Activated T-cell treated with anti-CD3 and anti-CD28 coated beads, Interleukin-2, amount 50 U/mL, for 72 hours (primary cell): ENCODE measurements around the gene CCL11. TPM values are rescaled to one million over a fixed set of nuclear protein-coding genes. Genes with fewer than 3 reads are reported as not detected.
"Not testable (repeated sequence)": the region's sequence is repeated elsewhere in the genome, so short reads cannot be mapped to it uniquely, and the experiment has no call there.

Source experiments
- ATAC-seq, 2 donors: fragments of 150-1000 bp; cut with Tn5 transposase; replicated peaks in 1 of 2; 2 replicates each; pipeline ENCODE4 v1.10.0; 2021; ENCODE audit warnings: moderate library complexity in 2 of 2, mild to moderate bottlenecking in 1 of 2
- DNase-seq, 2 donors: peaks; one replicate each; pipeline ENCODE4 v3.0.0; 2021 to 2022; ENCODE audit warnings: mixed read lengths in 1 of 2
- H3K27ac Mint-ChIP-seq: one replicate; pipeline ENCODE4 v1.8.0; 2022; ENCODE audit warnings: mild to moderate bottlenecking, moderate library complexity, mixed read lengths
- H3K27me3 Mint-ChIP-seq: one replicate; pipeline ENCODE4 v1.8.0; 2022; ENCODE audit warnings: low read depth, mixed read lengths
- H3K36me3 Mint-ChIP-seq, 2 donors: one replicate each; pipeline ENCODE4 v1.8.0; 2022; ENCODE audit warnings: mixed read lengths in 2 of 2, mild to moderate bottlenecking in 1 of 2; ENCODE audit not compliant: insufficient read depth in 2 of 2
- H3K4me1 Mint-ChIP-seq: one replicate; pipeline ENCODE4 v1.8.0; 2022; ENCODE audit warnings: low read depth, mixed read lengths
- H3K4me3 Mint-ChIP-seq, 2 donors: one replicate each; pipeline ENCODE4 v1.8.0; 2022; ENCODE audit warnings: mild to moderate bottlenecking in 2 of 2, mixed read lengths in 2 of 2, moderate library complexity in 2 of 2
- H3K9me3 Mint-ChIP-seq, 2 donors: one replicate each; pipeline ENCODE4 v1.8.0; 2022; ENCODE audit warnings: mixed read lengths in 2 of 2
- total RNA-seq, 2 donors: library from RNA; stranded (reverse); gene quantifications; one replicate each; pipeline ENCODE4 v1.2.3, GENCODE V29; 2022

Gene CCL11
- total RNA-seq, 2 donors from 2014 or later: not detected

- Mint-ChIP-seq H3K4me3 (no peak overlapping the region), H3K9me3 (no peaks in the 10 kb centered on the region), H3K27me3 (peaks cover 42% of the 10 kb centered on the region), H3K27ac (no peak overlapping the region), H3K36me3 (no peaks in the 10 kb centered on the region), H3K4me1 (peaks cover 13% of the 10 kb centered on the region)
- DNase-seq (no peak), ATAC-seq (no peak)
These were observed 18.1 kb downstream of the CCL11 start for GRCh38 chr17:34303606-34304005.

GRCh38 chr17:34305061-34305460 lies 19.5 kb downstream of the CCL11 start:
- Mint-ChIP-seq H3K9me3 (no peaks in the 10 kb centered on the region), H3K27ac (no peak overlapping the region), H3K4me3 (no peak overlapping the region), H3K4me1 (peaks cover 13% of the 10 kb centered on the region), H3K36me3 (no peaks in the 10 kb centered on the region), H3K27me3 (peaks cover 46% of the 10 kb centered on the region)
- ATAC-seq: no peak
- no peak for DNase-seq

- Mint-ChIP-seq H3K36me3 (no peaks in the 10 kb centered on the region), H3K27ac (no peak overlapping the region), H3K27me3 (peaks cover 46% of the 10 kb centered on the region), H3K9me3 (no peaks in the 10 kb centered on the region), H3K4me3 (no peak overlapping the region), H3K4me1 (peaks cover 13% of the 10 kb centered on the region)
- no peak for ATAC-seq
- no peak for DNase-seq
These were observed 20.1 kb downstream of the CCL11 start for GRCh38 chr17:34305606-34306005.

- Mint-ChIP-seq H3K4me3 (no peak overlapping the region), H3K4me1 (peaks cover 13% of the 10 kb centered on the region)
These were observed 20.9 kb downstream of the CCL11 start for GRCh38 chr17:34306466-34306865.

GRCh38 chr17:34307110-34307509 lies 21.6 kb downstream of the CCL11 start:
- no peak for DNase-seq
- no peaks in the 10 kb centered on the region for H3K9me3 Mint-ChIP-seq
- H3K4me3 Mint-ChIP-seq: no peak overlapping the region
- ATAC-seq: peak in 1 of 2 donors; percentile 41
- H3K27me3 Mint-ChIP-seq: peaks cover 38% of the 10 kb centered on the region
- no peak overlapping the region for H3K27ac Mint-ChIP-seq
- peaks cover 13% of the 10 kb centered on the region for H3K4me1 Mint-ChIP-seq
- no peaks in the 10 kb centered on the region for H3K36me3 Mint-ChIP-seq

More at GRCh38 chr17:34306466-34306865, 20.9 kb downstream of the CCL11 start:
- ATAC-seq (no peak), DNase-seq (no peak)
- Mint-ChIP-seq H3K36me3 (no peaks in the 10 kb centered on the region), H3K27ac (no peak overlapping the region), H3K9me3 (no peaks in the 10 kb centered on the region), H3K27me3 (peaks cover 40% of the 10 kb centered on the region)

GRCh38 chr17:34308371-34308770 lies 22.8 kb downstream of the CCL11 start:
- no peak overlapping the region for H3K27ac Mint-ChIP-seq
- no peaks in the 10 kb centered on the region for H3K9me3 Mint-ChIP-seq
- no peak for ATAC-seq
- no peak for DNase-seq
- H3K4me3 Mint-ChIP-seq: no peak overlapping the region
- peaks cover 40% of the 10 kb centered on the region for H3K27me3 Mint-ChIP-seq
- H3K4me1 Mint-ChIP-seq: peaks cover 13% of the 10 kb centered on the region
- no peaks in the 10 kb centered on the region for H3K36me3 Mint-ChIP-seq

- ATAC-seq (no peak), DNase-seq (no peak)
- H3K4me1 Mint-ChIP-seq: peaks cover 13% of the 10 kb centered on the region
- H3K27ac Mint-ChIP-seq: no peak overlapping the region
- no peaks in the 10 kb centered on the region for H3K36me3 Mint-ChIP-seq
- H3K27me3 Mint-ChIP-seq: peaks cover 27% of the 10 kb centered on the region
- H3K9me3 Mint-ChIP-seq: no peaks in the 10 kb centered on the region
- H3K4me3 Mint-ChIP-seq: no peak overlapping the region
These were observed 25.7 kb downstream of the CCL11 start for GRCh38 chr17:34311291-34311690.

- Mint-ChIP-seq H3K4me1 (peaks cover 9% of the 10 kb centered on the region), H3K27me3 (peaks cover 20% of the 10 kb centered on the region), H3K27ac (no peak overlapping the region), H3K9me3 (no peaks in the 10 kb centered on the region), H3K36me3 (no peaks in the 10 kb centered on the region), H3K4me3 (no peak overlapping the region)
- DNase-seq: no peak
- no peak for ATAC-seq
These were observed 26.5 kb downstream of the CCL11 start for GRCh38 chr17:34312080-34312479.

- Mint-ChIP-seq H3K27me3 (peaks cover 20% of the 10 kb centered on the region), H3K36me3 (no peaks in the 10 kb centered on the region), H3K4me1 (no peaks in the 10 kb centered on the region), H3K27ac (no peak overlapping the region), H3K9me3 (no peaks in the 10 kb centered on the region), H3K4me3 (no peak overlapping the region)
- DNase-seq: no peak
- ATAC-seq: no peak
These were observed 27.6 kb downstream of the CCL11 start for GRCh38 chr17:34313164-34313563.

GRCh38 chr17:34314279-34314678 lies 28.7 kb downstream of the CCL11 start:
- Mint-ChIP-seq H3K4me3 (no peak overlapping the region), H3K36me3 (no peaks in the 10 kb centered on the region), H3K27ac (no peak overlapping the region), H3K27me3 (peaks cover 18% of the 10 kb centered on the region), H3K9me3 (no peaks in the 10 kb centered on the region), H3K4me1 (no peaks in the 10 kb centered on the region)
- DNase-seq (no peak), ATAC-seq (no peak)

GRCh38 chr17:34318474-34318873 lies 32.9 kb downstream of the CCL11 start:
- no peak overlapping the region for H3K27ac Mint-ChIP-seq
- H3K27me3 Mint-ChIP-seq: no peaks in the 10 kb centered on the region
- H3K36me3 Mint-ChIP-seq: no peaks in the 10 kb centered on the region
- H3K9me3 Mint-ChIP-seq: no peaks in the 10 kb centered on the region
- no peak for ATAC-seq
- H3K4me1 Mint-ChIP-seq: no peaks in the 10 kb centered on the region
- peak in 1 of 2 donors; percentile 7 for DNase-seq
- no peak overlapping the region for H3K4me3 Mint-ChIP-seq

GRCh38 chr17:34319039-34319483 lies 33.5 kb downstream of the CCL11 start, which contains the start of gene CCL8:
TSS of gene CCL8 (plus strand) at chr17:34319435. CDS start at chr17:34319502, 67 bp downstream.
- Mint-ChIP-seq H3K36me3 (no peaks in the 10 kb centered on the region), H3K9me3 (peaks cover 0 to 2% of the 10 kb centered on the region in 2 donors), H3K4me3 (no peak within 1 kb of the TSS), H3K27ac (no peak within 1 kb of the TSS), H3K27me3 (no peaks in the 10 kb centered on the region), H3K4me1 (no peaks in the 10 kb centered on the region)
- ATAC-seq (no peak), DNase-seq (no peak)

GRCh38 chr17:34321964-34322363 lies 36.4 kb downstream of the CCL11 start:
- H3K36me3 Mint-ChIP-seq: peaks cover 0 to 1% of the 10 kb centered on the region in 2 donors
- no peak overlapping the region for H3K27ac Mint-ChIP-seq
- no peaks in the 10 kb centered on the region for H3K4me1 Mint-ChIP-seq
- H3K4me3 Mint-ChIP-seq: no peak overlapping the region
- no peaks in the 10 kb centered on the region for H3K27me3 Mint-ChIP-seq
- no peak for ATAC-seq
- peaks cover 5 to 10% of the 10 kb centered on the region in 2 donors for H3K9me3 Mint-ChIP-seq
- no peak for DNase-seq

- H3K4me1 Mint-ChIP-seq, H3K9me3 Mint-ChIP-seq, DNase-seq, ATAC-seq, H3K4me3 Mint-ChIP-seq, H3K36me3 Mint-ChIP-seq, H3K27ac Mint-ChIP-seq: not testable (repeated sequence)
- peaks cover 14% of the 10 kb centered on the region for H3K27me3 Mint-ChIP-seq
These were observed 42.0 kb downstream of the CCL11 start for GRCh38 chr17:34327580-34327979.
